Measurements from ENCODE around the gene RAB40AL.

DNA sequence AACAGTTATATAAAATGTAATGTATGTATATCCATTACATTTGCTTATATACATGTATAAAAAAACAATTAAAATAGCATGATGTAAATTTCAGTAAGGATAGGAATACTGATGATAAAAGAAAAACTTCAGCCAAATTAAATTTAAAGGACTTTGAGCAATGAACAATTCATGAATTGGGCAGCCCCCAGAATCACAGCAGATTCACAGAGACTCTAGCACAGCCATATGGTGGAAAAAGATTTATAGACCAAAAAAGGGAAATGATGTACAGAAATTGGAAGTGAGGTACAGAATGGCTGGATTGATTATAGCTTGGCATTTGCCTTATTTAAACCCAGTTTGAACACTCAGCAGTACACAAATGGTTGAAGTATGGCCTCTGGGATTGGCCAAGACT lies 34.7 kb upstream of the RAB40AL start:
- TF ChIP-seq, protein P1, sequence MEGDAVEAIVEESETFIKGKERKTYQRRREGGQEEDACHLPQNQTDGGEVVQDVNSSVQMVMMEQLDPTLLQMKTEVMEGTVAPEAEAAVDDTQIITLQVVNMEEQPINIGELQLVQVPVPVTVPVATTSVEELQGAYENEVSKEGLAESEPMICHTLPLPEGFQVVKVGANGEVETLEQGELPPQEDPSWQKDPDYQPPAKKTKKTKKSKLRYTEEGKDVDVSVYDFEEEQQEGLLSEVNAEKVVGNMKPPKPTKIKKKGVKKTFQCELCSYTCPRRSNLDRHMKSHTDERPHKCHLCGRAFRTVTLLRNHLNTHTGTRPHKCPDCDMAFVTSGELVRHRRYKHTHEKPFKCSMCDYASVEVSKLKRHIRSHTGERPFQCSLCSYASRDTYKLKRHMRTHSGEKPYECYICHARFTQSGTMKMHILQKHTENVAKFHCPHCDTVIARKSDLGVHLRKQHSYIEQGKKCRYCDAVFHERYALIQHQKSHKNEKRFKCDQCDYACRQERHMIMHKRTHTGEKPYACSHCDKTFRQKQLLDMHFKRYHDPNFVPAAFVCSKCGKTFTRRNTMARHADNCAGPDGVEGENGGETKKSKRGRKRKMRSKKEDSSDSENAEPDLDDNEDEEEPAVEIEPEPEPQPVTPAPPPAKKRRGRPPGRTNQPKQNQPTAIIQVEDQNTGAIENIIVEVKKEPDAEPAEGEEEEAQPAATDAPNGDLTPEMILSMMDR (optimal IDR thresholded peaks at IDR 0.05 in 1 of 3, IDR thresholded peaks at IDR 0.05 in 1 of 3, conservative IDR thresholded peaks at IDR 0.05 in 1 of 3; ENCODE audit: extremely low read depth in 1 of 3, insufficient read depth in 2 of 3, low read length in 3 of 3) = no peak
- no peak for TF ChIP-seq EZH2 (IDR thresholded peaks at IDR 0.05; ENCODE audit: low read length)

Data from keratinocyte (primary cell).